Heart left ventricle (tissue), 16 donors: ENCODE results near the gene TMEM198. TPM values are rescaled to one million over a fixed set of nuclear protein-coding genes. Genes with fewer than 3 reads are reported as not detected.
A peak's percentile ranks its signal among the peaks of the same experiment; 100 is the strongest.

ENCODE experiments used
- ATAC-seq, 4 donors: fragments of 200-7000 bp; cut with Tn5 transposase; one replicate each; pipeline ENCODE4 v1.9.1; 2020 to 2022; ENCODE audit warnings: moderate library complexity in 4 of 4, mild to moderate bottlenecking in 3 of 4, moderate number of reproducible peaks in 1 of 4
- DNase-seq, 5 donors: peaks; one replicate each; pipeline ENCODE4 v3.0.0-alpha.2; 2020
- H3K27ac ChIP-seq, 12 donors: fragments of 200-600 bp; sonication (generic) in 4 of 12; one replicate each; pipeline versions ENCODE4 v1.5.0 to v1.8.0; 2016 to 2022; ENCODE audit warnings: mild to moderate bottlenecking in 2 of 12
- H3K27me3 ChIP-seq, 9 donors: fragments of 200-600 bp; sonication (generic) in 2 of 9; one replicate each; pipeline versions ENCODE4 v1.5.1 to v1.8.0; 2016 to 2022; ENCODE audit warnings: mild to moderate bottlenecking in 3 of 9
- H3K36me3 ChIP-seq, 9 donors: fragments of 200-600 bp; sonication (generic) in 2 of 9; one replicate each; pipeline versions ENCODE4 v1.5.0 to v1.8.0; 2018 to 2022; ENCODE audit warnings: mild to moderate bottlenecking in 2 of 9
- H3K4me1 ChIP-seq, 12 donors: fragments of 200-600 bp; sonication (generic) in 4 of 12; one replicate each; pipeline versions ENCODE4 v1.5.0 to v1.8.0; 2016 to 2022; ENCODE audit warnings: mild to moderate bottlenecking in 3 of 12
- H3K4me3 ChIP-seq, 12 donors: fragments of 200-600 bp; sonication (generic) in 4 of 12; one replicate each; pipeline versions ENCODE4 v1.5.0 to v1.8.0; 2017 to 2022; ENCODE audit warnings: mild to moderate bottlenecking in 9 of 12, moderate library complexity in 4 of 12
- H3K9me3 ChIP-seq, 12 donors: fragments of 200-600 bp; sonication (generic) in 4 of 12; one replicate each; pipeline versions ENCODE4 v1.5.0 to v1.8.0; 2016 to 2022; ENCODE audit warnings: mild to moderate bottlenecking in 1 of 12
- POLR2A ChIP-seq, 2 donors: fragments of 450-650 bp; IDR thresholded peaks; one replicate each; pipeline ENCODE4 v1.6.1; 2017; ENCODE audit warnings: antibody characterized with exemption in 2 of 2, mild to moderate bottlenecking in 2 of 2, moderate library complexity in 2 of 2
- WGBS, 4 donors: extraction: QIAGEN DNeasy Blood & Tissue Kit in 2 of 4; methylation state at CpG; one replicate each; pipeline versions ENCODE4 v1.1.5 to v1.1.7; 2013 to 2018; 5-methylcytosine and 5-hydroxymethylcytosine counted together
- intact Hi-C, 10 donors: fragments of 100-400 bp; cut with DNase I; formaldehyde crosslinking; loops; one replicate each; pipeline versions ENCODE4 v1.11.1 to v1.14.2; 2022
- polyA plus RNA-seq, 2 donors: library from polyadenylated mRNA; stranded (reverse); fragments of 200-250 nt; gene quantifications; one replicate each; pipeline ENCODE4 v1.2.3, GENCODE V29; 2013
- total RNA-seq, 9 donors: library from RNA; depleted of rRNA in 2 of 9; stranded (reverse); fragments of >200 nt in 2 of 9; fragmentation: NEBNext Ultra II Directional in 3 of 9; extraction: Animal tissue kit (Norgen Biotek cat#: 25700) in 3 of 9; gene quantifications; one replicate each; pipeline versions ENCODE4 v1.1.0 to v1.2.4, GENCODE V29; 2016 to 2023
- TF ChIP-seq, protein P1 (sequence below), 12 donors: fragments of 200-600 bp; sonication (generic) in 4 of 12; IDR thresholded peaks; one replicate each; pipeline versions ENCODE4 v1.5.0 to v1.8.0; 2018 to 2022; ENCODE audit warnings: antibody characterized with exemption in 12 of 12, mild to moderate bottlenecking in 5 of 12
- donor health status: ischemic (EF 13 %, LVEDD 7.1; RV severe dilation, severe dysfunction).
- donor health status: healthy with polysubstance abuse.
- donor health status: DM: no; HTN: yes; CAD: no.
- donor health status: DM: no; HTN: no; CAD: no.
- donor health status: ischemic (EF 25% LVEDD 6.9; RV normal size, moderate dysfunction).
- donor health status: ischemic (EF 25% LVEDD 5.7; RV mildly dilated, moderate dysfunction).
- donor health status: healthy.
- donor health status: DM: yes; HTN: yes; CAD: no.
- donor health status: ischemic (EF 35%, LVEDD 5.7; RV mildly dilated, moderate dysfunction).
- donor health status: nonischemic (EF 11% LVEDD 7.7; RV severe dilation, severe dysfunction).
- donor health status: DM: yes; HTN: yes; CAD: no.
- donor health status: PGD.
- donor health status: ischemic (EF 29% LVEDD 5.4; RV normal size, mild dysfunction).
- donor health status: nonischemic (EF 23%, LVEDD 6.1; RV moderate dilation, normal function).

Gene TMEM198
- total and polyA plus RNA-seq, 11 donors, result 0.65 to 10.2 (median 2.3) TPM

DNA sequence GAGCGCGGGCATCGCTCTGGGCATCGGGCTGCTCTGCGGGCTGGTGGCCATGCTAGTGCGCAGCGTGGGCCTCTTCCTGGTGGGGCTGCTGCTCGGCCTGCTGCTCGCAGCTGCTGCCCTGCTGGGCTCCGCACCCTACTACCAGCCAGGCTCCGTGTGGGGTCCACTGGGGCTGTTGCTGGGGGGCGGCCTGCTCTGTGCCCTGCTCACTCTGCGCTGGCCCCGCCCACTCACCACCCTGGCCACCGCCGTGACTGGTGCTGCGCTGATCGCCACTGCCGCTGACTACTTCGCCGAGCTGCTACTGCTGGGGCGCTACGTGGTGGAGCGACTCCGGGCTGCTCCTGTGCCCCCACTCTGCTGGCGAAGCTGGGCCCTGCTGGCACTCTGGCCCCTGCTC lies 3.8 kb downstream of the TMEM198 start:
- Histone ChIP-seq H3K4me1 (peaks cover 0 to 35% (median 17%) of the 10 kb centered on the region in 12 donors), H3K27me3 (peaks cover 0 to 31% (median 0%) of the 10 kb centered on the region in 9 donors), H3K36me3 (peaks cover 0 to 3% (median 0%) of the 10 kb centered on the region in 9 donors), H3K9me3 (no peaks in the 10 kb centered on the region), H3K4me3 (no peak overlapping the region), H3K27ac (no peak overlapping the region)
- DNase-seq, result no peak
- TF ChIP-seq, protein P1, sequence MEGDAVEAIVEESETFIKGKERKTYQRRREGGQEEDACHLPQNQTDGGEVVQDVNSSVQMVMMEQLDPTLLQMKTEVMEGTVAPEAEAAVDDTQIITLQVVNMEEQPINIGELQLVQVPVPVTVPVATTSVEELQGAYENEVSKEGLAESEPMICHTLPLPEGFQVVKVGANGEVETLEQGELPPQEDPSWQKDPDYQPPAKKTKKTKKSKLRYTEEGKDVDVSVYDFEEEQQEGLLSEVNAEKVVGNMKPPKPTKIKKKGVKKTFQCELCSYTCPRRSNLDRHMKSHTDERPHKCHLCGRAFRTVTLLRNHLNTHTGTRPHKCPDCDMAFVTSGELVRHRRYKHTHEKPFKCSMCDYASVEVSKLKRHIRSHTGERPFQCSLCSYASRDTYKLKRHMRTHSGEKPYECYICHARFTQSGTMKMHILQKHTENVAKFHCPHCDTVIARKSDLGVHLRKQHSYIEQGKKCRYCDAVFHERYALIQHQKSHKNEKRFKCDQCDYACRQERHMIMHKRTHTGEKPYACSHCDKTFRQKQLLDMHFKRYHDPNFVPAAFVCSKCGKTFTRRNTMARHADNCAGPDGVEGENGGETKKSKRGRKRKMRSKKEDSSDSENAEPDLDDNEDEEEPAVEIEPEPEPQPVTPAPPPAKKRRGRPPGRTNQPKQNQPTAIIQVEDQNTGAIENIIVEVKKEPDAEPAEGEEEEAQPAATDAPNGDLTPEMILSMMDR (IDR thresholded peaks at IDR 0.05), result no peak
- TF ChIP-seq POLR2A (IDR thresholded peaks at IDR 0.05), result no peak
- ATAC-seq, result no peak
- WGBS, 4 donors, result 94 to 97% (median 95%) methylated on average over 18 to 26 of the region's 26 CpGs
- intact Hi-C loops, result loop anchor here in 1 of 10 donors (10.0 kb wide), 1 partner anchor 97 kb away; no protein-coding TSS in a partner anchor

DNA sequence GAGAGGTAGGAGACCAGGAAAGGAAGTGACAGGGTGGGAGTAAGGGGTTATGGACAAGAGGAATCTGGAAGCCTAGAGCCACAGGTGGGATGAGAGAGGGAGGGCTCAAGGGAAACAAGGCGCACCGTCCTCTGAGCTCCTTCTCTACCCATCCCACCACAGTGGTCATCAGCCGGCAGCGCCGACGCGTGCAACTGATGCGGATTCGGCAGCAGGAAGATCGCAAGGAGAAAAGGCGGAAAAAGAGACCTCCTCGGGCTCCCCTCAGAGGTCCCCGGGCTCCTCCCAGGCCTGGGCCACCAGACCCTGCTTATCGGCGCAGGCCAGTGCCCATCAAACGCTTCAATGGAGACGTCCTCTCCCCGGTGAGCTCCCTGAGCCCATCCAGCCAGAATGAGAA lies 5.2 kb downstream of the TMEM198 start:
- no peak for DNase-seq
- H3K36me3 ChIP-seq, result peaks cover 0 to 3% (median 0%) of the 10 kb centered on the region in 9 donors
- peaks cover 0 to 31% (median 18%) of the 10 kb centered on the region in 12 donors for H3K4me1 ChIP-seq
- H3K27ac ChIP-seq, result no peak overlapping the region
- ATAC-seq, result no peak
- no peak overlapping the region for H3K4me3 ChIP-seq
- peaks cover 0 to 33% (median 2%) of the 10 kb centered on the region in 9 donors for H3K27me3 ChIP-seq
- intact Hi-C loops, result loop anchor here in 1 of 10 donors (10.0 kb wide), 1 partner anchor 96 kb away; no protein-coding TSS in a partner anchor
- H3K9me3 ChIP-seq, result no peaks in the 10 kb centered on the region
- WGBS, 4 donors, result 92 to 94% (median 93%) methylated on average over 18 of the region's 18 CpGs
- TF ChIP-seq POLR2A (IDR thresholded peaks at IDR 0.05), result no peak
- TF ChIP-seq, protein P1 (IDR thresholded peaks at IDR 0.05), result no peak

DNA sequence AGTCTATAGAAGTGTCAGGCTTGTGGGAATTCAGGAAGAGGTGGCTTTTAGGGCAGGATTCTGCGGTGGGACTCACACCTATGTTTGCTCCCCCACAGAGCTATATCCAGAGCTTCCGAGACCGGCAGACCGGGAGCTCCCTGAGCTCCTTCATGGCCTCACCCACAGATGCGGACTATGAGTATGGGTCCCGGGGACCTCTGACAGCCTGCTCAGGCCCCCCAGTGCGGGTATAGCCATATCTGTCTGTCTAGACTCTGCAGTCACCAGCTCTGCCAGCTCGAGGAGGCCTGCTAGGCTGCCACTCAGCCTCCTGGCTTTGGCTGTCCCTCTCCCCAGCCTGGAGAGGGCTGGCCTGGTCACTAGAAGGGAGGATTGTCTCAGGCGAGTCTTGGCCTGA lies 5.8 kb downstream of the TMEM198 start:
- ATAC-seq (no peak), DNase-seq (no peak)
- intact Hi-C loops, result loop anchor here in 2 of 10 donors (10.0 kb wide), 2 partner anchors 55 to 95 kb away; no protein-coding TSS in a partner anchor
- H3K9me3 ChIP-seq, result no peaks in the 10 kb centered on the region
- peaks cover 0 to 27% (median 3%) of the 10 kb centered on the region in 9 donors for H3K27me3 ChIP-seq
- no peak overlapping the region for H3K27ac ChIP-seq
- WGBS, 4 donors, result 84 to 91% (median 88%) methylated on average over 7 to 9 of the region's 9 CpGs
- H3K4me3 ChIP-seq, result no peak overlapping the region
- H3K36me3 ChIP-seq, result peaks cover 0 to 5% (median 0%) of the 10 kb centered on the region in 9 donors
- H3K4me1 ChIP-seq, result peaks cover 0 to 25% (median 13%) of the 10 kb centered on the region in 12 donors
- TF ChIP-seq POLR2A (IDR thresholded peaks at IDR 0.05), result no peak

DNA sequence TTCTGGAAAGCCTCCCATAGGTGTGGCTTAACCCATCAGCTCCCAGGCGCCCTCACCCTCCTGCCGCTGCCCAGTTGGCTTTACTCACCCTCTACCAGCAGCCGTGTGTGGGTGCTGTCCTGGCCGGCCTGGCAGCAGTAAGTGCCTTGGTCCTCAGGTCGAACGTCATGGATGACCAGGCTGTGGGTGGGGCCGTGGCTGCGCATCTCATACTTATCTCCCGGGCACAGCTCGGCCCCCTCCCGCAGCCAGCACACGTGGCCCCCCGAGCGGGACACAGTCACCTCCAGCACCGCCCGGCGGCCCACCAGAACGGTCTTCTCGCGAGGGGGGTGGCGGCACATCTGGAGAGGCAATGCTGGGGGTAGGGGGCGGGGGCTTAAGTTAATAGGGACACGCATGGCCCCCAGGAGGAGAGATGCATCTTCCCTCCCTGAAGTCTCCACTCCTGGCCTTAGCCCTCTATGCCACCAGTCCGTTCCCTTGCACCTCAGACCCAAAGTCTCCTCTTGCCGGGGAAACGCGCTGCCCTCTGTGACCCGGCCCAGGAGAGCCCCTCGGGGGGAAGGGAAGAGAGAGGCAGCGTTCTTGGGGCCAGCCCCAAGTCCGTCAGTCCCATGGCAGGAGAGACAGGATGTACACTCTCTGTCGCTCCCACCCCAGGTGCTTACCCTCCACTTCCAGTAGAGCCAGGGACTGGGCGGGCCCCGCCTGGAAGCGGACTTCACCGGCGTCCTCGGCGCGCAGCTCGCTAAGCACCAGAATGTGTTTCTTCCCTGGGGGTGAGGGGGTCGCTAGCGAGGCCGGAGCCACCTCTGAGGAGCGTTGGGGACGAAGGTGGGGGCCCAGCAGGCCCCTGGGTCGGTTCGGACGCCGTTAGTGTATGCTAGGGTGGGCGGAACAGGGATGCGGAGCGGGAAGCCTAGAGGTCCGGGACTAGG lies 7.9 kb downstream of the TMEM198 start:
- H3K36me3 ChIP-seq, result peaks cover 0 to 18% (median 12%) of the 10 kb centered on the region in 9 donors
- no peak for TF ChIP-seq POLR2A (IDR thresholded peaks at IDR 0.05)
- TF ChIP-seq, protein P1 (IDR thresholded peaks at IDR 0.05), result no peak
- intact Hi-C loops, result loop anchor here in 1 of 10 donors (10.0 kb wide), 1 partner anchor 53 kb away; no protein-coding TSS in a partner anchor
- no peaks in the 10 kb centered on the region for H3K9me3 ChIP-seq
- peak in 1 of 5 donors; percentile 27 for DNase-seq
- H3K27me3 ChIP-seq, result peaks cover 0 to 24% (median 3%) of the 10 kb centered on the region in 9 donors
- H3K27ac ChIP-seq, result peak overlapping the region in 3 of 12 donors; percentile 19 to 57 (median 38)
- H3K4me1 ChIP-seq, result peaks cover 0 to 21% (median 13%) of the 10 kb centered on the region in 12 donors
- peak in 1 of 4 donors; percentile 1 for ATAC-seq
- peak overlapping the region in 11 of 12 donors; percentile 33 to 75 (median 60) for H3K4me3 ChIP-seq
- WGBS, 4 donors, result 22 to 43% (median 32%) methylated on average over 27 to 54 of the region's 54 CpGs
